Keratinocyte (primary cell): Measurements from ENCODE around the gene FLRT1. TPM values are rescaled to one million over a fixed set of nuclear protein-coding genes. Genes with fewer than 3 reads are reported as not detected.

Experiments used
- DNase-seq: peaks from one replicate; pipeline ENCODE4 v3.0.0-alpha.2; 2011; ENCODE audit warnings: low read depth, missing footprints, low spot score
- FAIRE-seq: peaks from 2 replicates; lab custom pipeline; 2011; peaks lifted over from hg19 to GRCh38; lab: Jason Lieb, UNC
- H2AFZ ChIP-seq: 2 replicates; pipeline ENCODE4 v1.6.0; 2012; ENCODE audit warnings: low read length, control low read depth, inconsistent platforms; ENCODE audit not compliant: control insufficient read depth
- H3K27ac ChIP-seq: 2 replicates; pipeline ENCODE4 v1.5.1; 2011; ENCODE audit warnings: low read length; ENCODE audit not compliant: control insufficient read depth, insufficient read depth
- H3K27me3 ChIP-seq: 3 replicates; pipeline ENCODE4 v1.6.0; 2011; ENCODE audit warnings: low read length; ENCODE audit not compliant: control insufficient read depth, insufficient read depth; ENCODE audit errors: extremely low read depth
- H3K36me3 ChIP-seq, 2 experiments: 2 replicates in 1 of 2; 3 replicates in 1 of 2; pipeline ENCODE4 v1.5.1; 2011; ENCODE audit warnings: low read length in 2 of 2, mild to moderate bottlenecking in 1 of 2; ENCODE audit not compliant: control insufficient read depth in 2 of 2, insufficient read depth in 2 of 2; ENCODE audit errors: extremely low read depth in 1 of 2
- H3K4me1 ChIP-seq: 3 replicates; pipeline ENCODE4 v1.5.1; 2011; ENCODE audit warnings: low read length; ENCODE audit not compliant: control insufficient read depth, insufficient read depth; ENCODE audit errors: extremely low read depth
- H3K4me2 ChIP-seq: 3 replicates; pipeline ENCODE4 v1.6.0; 2011; ENCODE audit warnings: low read depth, low read length; ENCODE audit not compliant: control insufficient read depth, insufficient read depth; ENCODE audit errors: extremely low read depth
- H3K4me3 ChIP-seq, 3 experiments: fragments of 200-600 bp in 1 of 3; sonication (generic) in 1 of 3; 2 replicates in 2 of 3; 3 replicates in 1 of 3; pipeline ENCODE4 v1.5.1; 2011 to 2016; ENCODE audit warnings: low read length in 3 of 3, mild to moderate bottlenecking in 3 of 3, control low read depth in 2 of 3, inconsistent platforms in 1 of 3, low read depth in 1 of 3, mixed read lengths in 1 of 3, mixed run types in 1 of 3, moderate library complexity in 1 of 3; ENCODE audit not compliant: control insufficient read depth in 2 of 3, insufficient read depth in 2 of 3; ENCODE audit errors: extremely low read depth in 1 of 3
- H3K79me2 ChIP-seq: 2 replicates; pipeline ENCODE4 v1.6.0; 2012; ENCODE audit warnings: low read length; ENCODE audit not compliant: control insufficient read depth, insufficient read depth
- H3K9ac ChIP-seq: 3 replicates; pipeline ENCODE4 v1.6.0; 2011; ENCODE audit warnings: low read length; ENCODE audit not compliant: control insufficient read depth, insufficient read depth; ENCODE audit errors: extremely low read depth
- H3K9me1 ChIP-seq: 3 replicates; pipeline ENCODE4 v1.6.0; 2011; ENCODE audit warnings: low read length; ENCODE audit not compliant: control insufficient read depth, insufficient read depth; ENCODE audit errors: extremely low read depth
- H3K9me3 ChIP-seq: 2 replicates; pipeline ENCODE4 v1.5.1; 2012; ENCODE audit warnings: low read depth, low read length; ENCODE audit not compliant: control insufficient read depth
- H4K20me1 ChIP-seq: 3 replicates; pipeline ENCODE4 v1.6.0; 2011; ENCODE audit warnings: low read length; ENCODE audit not compliant: control insufficient read depth, insufficient read depth; ENCODE audit errors: extremely low read depth
- EZH2 ChIP-seq: IDR thresholded peaks from one replicate; pipeline ENCODE4 v1.6.1; 2012; ENCODE audit warnings: inconsistent platforms, mild to moderate bottlenecking, low read length, moderate library complexity
- dilution Hi-C: fragments of 300-500 bp; cut with MboI; formaldehyde crosslinking; loops from one replicate; pipeline ENCODE4 v1.7.0; 2020; ENCODE audit warnings: low sequenced_read_pairs; ENCODE audit not compliant: extremely low pct_ligation_motif_present
- polyA plus RNA-seq, 5 experiments: library from polyadenylated mRNA; depleted of rRNA in 3 of 5; stranded (reverse) in 3 of 5; stranded (forward) in 1 of 5; unstranded in 1 of 5; fragments of >200 nt; gene quantifications; 1 replicate in 1 of 5; 2 replicates in 3 of 5; 3 replicates in 1 of 5; pipeline versions ENCODE4 v1.2.1 to v1.2.3, GENCODE V29; 2011 to 2012; ENCODE audit warnings: missing spikeins in 2 of 5, low read depth in 1 of 5, low replicate concordance in 1 of 5
- TF ChIP-seq, protein P1 (sequence below), 3 experiments: IDR thresholded peaks in 1 of 3; conservative IDR thresholded peaks in 1 of 3; optimal IDR thresholded peaks in 1 of 3; 2 replicates in 2 of 3; 3 replicates in 1 of 3; pipeline versions ENCODE3 to v1.5.1; 2011; ENCODE audit warnings: low read length in 3 of 3, mild to moderate bottlenecking in 3 of 3, moderate library complexity in 2 of 3, control low read depth in 1 of 3, inconsistent platforms in 1 of 3; ENCODE audit not compliant: insufficient read depth in 2 of 3; ENCODE audit errors: extremely low read depth in 1 of 3

FLRT1 gene
- polyA plus RNA-seq, 1 donor (not counting 4 experiments of a cell fraction or from before 2014, with no cell fraction given), result not detected

DNA sequence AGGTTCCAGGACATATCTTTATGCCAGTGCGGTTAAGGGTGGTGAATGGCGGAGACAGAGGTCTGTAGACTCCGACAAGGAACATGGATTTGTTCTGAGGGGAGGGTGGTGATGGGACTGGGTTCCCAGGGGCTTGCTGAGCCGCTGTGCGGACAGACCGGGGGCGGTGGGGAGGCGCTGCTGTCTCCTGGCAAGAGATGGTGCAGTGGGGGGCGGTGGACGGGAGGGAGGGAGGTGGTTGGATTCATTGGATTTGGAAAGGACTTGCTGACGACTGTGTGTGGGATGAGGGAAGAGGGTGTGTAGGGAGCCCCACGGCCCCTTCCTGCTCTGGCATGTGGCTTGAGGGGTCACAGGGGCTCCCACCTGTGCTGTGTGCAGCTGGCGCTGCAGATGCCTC lies 43.2 kb downstream of the FLRT1 start:
- no peak for DNase-seq
- no peak overlapping the region for H3K9ac ChIP-seq
- no peak overlapping the region for H3K4me2 ChIP-seq
- no peaks in the 10 kb centered on the region for H3K79me2 ChIP-seq
- no peaks in the 10 kb centered on the region for H3K9me1 ChIP-seq
- H3K27me3 ChIP-seq, result peaks cover 4% of the 10 kb centered on the region
- dilution Hi-C loops, result no loop called here
- no peak overlapping the region for H3K4me3 ChIP-seq
- TF ChIP-seq, protein P1, sequence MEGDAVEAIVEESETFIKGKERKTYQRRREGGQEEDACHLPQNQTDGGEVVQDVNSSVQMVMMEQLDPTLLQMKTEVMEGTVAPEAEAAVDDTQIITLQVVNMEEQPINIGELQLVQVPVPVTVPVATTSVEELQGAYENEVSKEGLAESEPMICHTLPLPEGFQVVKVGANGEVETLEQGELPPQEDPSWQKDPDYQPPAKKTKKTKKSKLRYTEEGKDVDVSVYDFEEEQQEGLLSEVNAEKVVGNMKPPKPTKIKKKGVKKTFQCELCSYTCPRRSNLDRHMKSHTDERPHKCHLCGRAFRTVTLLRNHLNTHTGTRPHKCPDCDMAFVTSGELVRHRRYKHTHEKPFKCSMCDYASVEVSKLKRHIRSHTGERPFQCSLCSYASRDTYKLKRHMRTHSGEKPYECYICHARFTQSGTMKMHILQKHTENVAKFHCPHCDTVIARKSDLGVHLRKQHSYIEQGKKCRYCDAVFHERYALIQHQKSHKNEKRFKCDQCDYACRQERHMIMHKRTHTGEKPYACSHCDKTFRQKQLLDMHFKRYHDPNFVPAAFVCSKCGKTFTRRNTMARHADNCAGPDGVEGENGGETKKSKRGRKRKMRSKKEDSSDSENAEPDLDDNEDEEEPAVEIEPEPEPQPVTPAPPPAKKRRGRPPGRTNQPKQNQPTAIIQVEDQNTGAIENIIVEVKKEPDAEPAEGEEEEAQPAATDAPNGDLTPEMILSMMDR (optimal IDR thresholded peaks at IDR 0.05 in 1 of 3, IDR thresholded peaks at IDR 0.05 in 1 of 3, conservative IDR thresholded peaks at IDR 0.05 in 1 of 3; ENCODE audit: extremely low read depth in 1 of 3, insufficient read depth in 2 of 3, low read length in 3 of 3), result no peak
- TF ChIP-seq EZH2, result no peak
- no peaks in the 10 kb centered on the region for H3K4me1 ChIP-seq
- H3K9me3 ChIP-seq, result no peaks in the 10 kb centered on the region
- H3K36me3 ChIP-seq, result no peaks in the 10 kb centered on the region
- H4K20me1 ChIP-seq, result peaks cover 3% of the 10 kb centered on the region
- H3K27ac ChIP-seq, result no peak overlapping the region
- FAIRE-seq, result no peak
- H2AFZ ChIP-seq, result no peak overlapping the region

DNA sequence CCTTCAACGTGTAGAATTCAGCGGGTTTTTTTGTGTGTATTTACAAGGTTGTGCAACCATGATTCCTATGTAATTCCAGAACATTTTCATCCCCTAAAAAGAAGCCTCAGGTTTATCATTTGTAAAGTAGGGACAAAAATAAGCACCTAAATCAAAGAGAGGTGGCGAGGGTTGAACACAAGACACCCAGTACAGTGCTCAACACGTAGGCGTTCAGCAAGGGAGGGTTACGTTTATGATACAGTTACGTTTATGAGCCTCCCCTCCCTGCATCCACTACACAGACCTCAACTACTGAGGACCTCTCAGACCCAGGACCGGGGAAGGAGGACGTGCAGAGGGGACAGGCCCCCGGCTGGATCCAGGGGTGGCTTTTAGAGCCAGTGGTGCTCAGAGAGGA lies 44.7 kb downstream of the FLRT1 start:
- H3K79me2 ChIP-seq, result no peaks in the 10 kb centered on the region
- H2AFZ ChIP-seq, result no peak overlapping the region
- dilution Hi-C loops, result no loop called here
- no peak overlapping the region for H3K4me2 ChIP-seq
- FAIRE-seq (no peak), DNase-seq (no peak)
- no peaks in the 10 kb centered on the region for H3K9me1 ChIP-seq
- H3K9ac ChIP-seq, result no peak overlapping the region
- no peaks in the 10 kb centered on the region for H3K36me3 ChIP-seq
- TF ChIP-seq, protein P1 (optimal IDR thresholded peaks at IDR 0.05 in 1 of 3, IDR thresholded peaks at IDR 0.05 in 1 of 3, conservative IDR thresholded peaks at IDR 0.05 in 1 of 3; ENCODE audit: extremely low read depth in 1 of 3, insufficient read depth in 2 of 3, low read length in 3 of 3), result no peak
- no peak for TF ChIP-seq EZH2
- no peaks in the 10 kb centered on the region for H3K9me3 ChIP-seq
- H3K27me3 ChIP-seq, result peaks cover 4% of the 10 kb centered on the region
- H3K27ac ChIP-seq, result no peak overlapping the region
- H3K4me3 ChIP-seq, result no peak overlapping the region
- no peaks in the 10 kb centered on the region for H4K20me1 ChIP-seq
- no peaks in the 10 kb centered on the region for H3K4me1 ChIP-seq
